ENCODE measurements around the gene OR10G3.

DNA sequence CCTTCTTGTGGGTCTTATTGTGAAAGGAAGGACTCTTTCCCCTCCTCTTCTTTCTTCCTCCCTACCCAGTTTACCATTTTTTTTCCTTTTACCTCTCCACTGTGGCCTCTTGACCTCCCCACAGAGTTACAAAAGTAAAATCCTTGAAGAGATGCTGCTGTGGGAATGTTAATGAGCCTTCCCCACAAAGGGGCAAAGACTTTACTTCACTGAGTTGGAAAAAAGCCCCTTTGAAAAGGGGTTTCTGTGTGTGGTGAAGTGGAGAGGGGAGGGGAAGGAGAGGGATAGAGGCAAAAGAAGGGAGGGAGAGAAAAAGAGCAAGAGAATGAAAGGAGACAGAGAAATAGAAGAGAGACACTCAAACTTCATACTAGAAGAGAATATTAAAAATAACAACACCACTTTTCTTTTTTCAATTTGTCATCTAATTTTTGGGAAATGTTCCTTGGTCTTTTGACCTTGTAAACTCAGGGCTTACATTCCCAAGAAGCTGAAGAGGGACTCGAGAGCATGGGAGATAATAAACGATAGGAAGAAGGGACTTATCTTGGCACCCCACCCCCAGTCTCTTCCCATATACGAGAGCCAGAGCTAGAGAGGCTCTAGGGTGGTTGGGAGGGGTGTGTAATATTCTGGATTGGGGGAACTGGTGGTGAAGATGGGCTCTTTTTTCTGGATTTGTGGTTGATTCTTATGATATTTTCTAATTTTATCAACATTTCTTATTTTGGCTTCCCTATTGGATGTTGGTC is 40.5 kb downstream of the OR10G3 start:
- no peak for TF ChIP-seq CTCF (conservative IDR thresholded peaks at IDR 0.05)
- no peak for TF ChIP-seq ZFX (IDR thresholded peaks at IDR 0.05)

All from C4-2B (cell line).